HG02588 (cell line): ENCODE measurements around the gene ACTR3C.

Experiments used
- ATAC-seq: cut with Tn5 transposase; IDR thresholded peaks from one replicate; pipeline ENCODE4 v1.9.1; 2021; ENCODE audit warnings: mild to moderate bottlenecking, moderate library complexity; ENCODE audit not compliant: unreplicated experiment

Gene ACTR3C

DNA sequence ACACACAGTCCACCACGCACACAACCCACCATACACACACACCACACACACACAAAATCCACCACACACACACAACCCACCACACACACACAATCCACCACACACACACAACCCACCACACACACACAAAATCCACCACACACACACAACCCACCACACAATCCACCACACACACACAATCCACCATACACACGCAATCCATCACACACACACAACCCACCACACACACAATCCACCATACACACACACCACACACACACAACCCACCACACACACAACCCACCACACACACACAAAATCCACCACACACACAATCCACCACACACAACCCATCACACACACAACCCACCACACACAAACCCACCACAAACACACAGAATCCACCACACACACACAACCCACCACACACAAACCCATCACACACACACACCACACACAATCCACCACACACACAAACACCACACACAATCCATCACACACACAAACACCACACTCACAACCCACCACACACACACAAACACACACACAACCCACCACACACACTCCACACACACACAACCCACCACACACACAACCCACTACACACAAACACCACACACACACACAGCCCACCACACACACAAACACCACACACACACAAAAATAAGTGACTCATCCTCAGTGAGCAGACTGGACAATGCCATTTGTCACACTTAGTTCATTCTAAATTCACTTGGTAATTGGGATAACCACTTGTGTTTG, 36.4 kb upstream of the ACTR3C start:
- ATAC-seq, result no peak

DNA sequence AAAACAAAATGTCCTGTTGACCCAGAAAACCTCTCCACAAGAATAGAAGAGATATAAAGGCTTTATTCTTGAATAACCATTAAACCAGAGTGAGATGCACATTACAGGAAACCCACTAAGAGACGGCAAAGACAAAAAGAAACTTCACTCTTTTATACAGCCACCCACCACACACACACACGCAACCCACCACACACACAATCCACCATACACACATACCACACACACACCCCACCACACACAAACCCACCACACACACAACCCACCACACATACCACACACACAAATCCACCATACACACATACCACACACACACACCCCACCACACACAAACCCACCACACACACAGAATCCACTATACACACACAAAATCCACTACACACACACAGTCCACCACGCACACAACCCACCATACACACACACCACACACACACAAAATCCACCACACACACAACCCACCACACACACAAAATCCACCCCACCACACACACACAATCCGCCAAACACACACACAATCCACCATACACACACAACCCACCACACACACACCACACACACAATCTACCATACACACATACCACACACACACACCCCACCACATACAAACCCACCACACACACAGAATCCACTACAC, 35.8 kb upstream of the ACTR3C start:
- no peak for ATAC-seq

DNA sequence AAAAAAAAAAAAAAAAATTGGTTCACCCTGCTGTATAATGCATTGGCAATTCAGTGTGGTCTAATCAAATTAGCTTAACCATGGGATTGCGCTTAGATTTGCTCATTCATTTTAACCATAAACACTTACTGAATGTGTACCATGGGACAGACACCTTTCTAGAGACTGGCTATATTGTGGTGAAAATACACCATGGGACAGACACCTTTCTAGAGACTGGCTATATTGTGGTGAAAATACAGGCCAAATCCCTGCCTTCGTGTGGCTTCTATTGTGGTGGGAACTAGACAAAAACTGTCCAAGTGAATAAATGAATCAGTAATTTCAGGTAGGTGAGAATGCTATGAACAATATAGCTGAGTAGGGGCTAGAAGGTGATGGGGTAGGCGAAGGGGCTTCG, 35.1 kb upstream of the ACTR3C start:
- no peak for ATAC-seq

DNA sequence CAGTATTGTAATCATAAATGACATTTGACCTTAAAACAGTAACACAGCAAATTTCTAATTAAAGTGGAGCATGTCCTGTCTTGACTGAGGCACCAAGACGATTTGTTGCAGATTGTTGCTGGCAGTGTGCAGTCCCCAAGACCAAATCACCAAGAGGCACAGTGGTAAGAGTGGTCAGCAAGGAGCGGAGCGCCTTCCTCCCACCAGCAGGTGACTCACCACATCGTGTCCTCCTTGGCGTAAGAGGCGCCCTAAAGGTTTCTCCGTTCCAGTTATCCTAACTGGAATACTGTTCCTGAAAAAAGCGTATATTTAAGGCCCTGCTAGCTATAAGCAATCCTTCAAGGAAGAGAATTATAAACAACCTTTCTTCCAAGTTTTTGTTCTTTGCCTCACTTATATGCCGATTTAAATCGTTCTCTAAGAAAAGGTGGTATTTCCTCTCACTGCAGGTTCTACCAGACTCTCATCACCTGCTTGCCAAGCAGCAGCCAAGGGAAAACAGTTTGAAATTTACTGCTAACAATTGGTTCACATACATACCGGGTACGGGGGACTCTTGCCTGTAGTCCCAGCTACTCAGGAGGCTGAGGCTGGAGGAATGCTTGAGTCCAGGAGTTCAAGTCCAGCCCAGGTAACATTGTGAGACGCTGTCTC, 34.6 kb upstream of the ACTR3C start:
- ATAC-seq, result peak; percentile 18

DNA sequence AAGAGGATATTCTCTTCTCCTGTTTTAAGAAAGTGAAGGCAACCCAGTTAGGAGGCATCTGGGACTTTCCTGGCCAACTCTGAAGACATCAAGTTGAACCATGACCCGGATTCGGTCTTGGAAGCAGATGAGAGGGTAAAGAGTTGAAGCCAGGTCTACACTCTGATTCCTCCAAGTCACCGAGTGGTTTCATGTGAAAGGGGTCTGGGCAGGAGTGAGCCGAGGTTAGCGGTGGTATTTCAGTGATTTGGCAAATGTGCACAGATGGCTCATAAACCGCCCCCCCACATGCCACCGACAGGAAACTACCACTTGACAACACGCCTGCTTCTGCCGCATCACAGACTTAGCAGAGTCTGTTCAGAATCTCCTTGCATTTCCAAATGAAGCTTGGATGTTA, 33.9 kb upstream of the ACTR3C start:
- ATAC-seq, result peak; percentile 55

DNA sequence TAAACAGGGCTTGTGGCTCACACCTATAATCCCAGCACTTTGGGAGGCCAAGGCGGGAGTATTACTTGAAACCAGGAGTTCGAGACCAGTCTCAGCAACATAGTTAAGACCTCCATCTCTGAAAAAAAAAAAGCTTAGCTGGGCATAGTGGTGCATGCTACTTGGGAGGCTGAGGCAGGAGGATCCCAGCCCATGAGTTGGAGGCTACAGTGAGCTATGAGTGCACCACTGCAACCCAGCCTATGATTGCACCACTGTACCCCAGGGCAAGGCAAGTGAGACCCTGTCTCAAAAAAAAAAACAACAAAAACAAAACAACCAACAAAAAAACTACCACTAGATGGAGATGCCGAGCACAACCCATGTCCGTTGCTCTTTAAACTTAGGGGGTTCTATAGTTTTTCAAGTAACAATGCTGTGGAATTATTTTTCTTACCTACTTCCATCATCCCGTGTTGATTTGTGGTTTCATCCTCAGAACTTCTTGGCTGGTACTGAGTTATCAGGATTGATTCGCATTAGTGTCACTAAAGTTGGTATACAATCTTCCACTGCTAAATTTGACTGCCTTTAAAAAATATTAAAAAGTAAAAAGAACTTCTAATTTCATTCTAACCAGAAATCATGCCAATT, 33.0 kb upstream of the ACTR3C start:
- no peak for ATAC-seq

DNA sequence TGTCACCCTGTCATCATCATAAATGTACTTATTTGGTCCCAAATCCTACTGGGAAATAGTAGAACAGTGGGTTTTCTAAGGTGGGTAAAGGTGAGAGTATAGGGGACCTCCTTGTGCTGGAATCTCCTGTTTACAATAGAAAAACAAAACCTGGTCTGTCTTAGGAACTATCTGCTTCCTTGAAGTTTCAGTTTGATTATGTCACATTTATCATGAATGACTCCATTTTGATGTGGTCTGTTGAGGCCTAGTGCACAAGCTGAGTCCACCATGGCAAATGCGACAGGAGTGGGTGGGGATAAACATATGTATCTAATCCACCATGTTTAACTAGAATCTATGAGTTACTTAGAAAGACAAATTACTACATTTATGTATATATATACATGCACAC, 32.3 kb upstream of the ACTR3C start:
- ATAC-seq, result no peak

DNA sequence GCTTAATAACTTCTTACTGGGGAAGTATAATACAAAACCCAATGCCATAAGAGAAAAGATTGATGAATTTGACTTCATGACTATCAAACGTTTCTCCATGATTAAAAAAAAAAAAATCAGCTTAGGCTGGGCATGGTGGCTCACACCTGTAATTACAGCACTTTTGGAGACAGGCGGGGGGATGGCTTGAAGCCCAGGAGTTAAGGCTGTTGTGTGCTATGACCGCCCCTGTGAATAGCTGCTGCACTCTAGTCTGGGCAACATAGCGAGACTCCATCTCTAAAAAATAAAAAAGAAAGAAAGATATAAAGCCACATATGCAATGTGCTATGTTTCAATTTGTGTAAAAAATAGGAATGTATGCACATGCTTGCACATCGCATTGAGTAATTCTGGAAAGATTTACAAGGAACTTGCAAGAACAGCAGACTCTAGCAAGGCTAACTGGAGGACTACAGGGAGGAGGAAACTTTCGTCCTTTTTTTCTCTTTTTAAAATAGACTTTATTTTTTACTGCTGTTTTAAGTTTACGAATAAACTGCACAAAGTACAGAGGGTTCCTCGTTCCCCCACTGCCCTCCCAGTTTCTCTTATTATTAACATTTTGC, 28.3 kb upstream of the ACTR3C start:
- no peak for ATAC-seq

DNA sequence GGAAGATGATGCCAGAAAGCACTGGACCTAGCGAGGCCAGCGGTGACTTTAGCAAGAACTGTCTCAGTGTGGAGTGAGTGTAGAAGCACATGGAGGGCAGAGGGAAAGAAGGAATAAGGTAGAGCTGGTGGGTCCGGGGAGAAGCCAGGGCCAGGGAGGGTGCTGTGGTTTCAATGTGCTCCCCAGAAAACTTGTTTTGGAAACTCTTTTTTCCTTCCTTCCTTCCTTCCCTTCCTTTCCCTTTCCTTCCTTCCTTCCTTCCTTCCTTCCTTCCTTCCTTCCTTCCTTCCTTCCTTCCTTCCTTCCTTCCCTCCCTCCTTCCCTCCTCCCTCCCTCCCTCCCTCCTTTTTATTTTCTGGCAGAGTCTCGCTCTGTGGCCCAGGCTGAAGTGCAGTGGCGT, 23.6 kb upstream of the ACTR3C start:
- no peak for ATAC-seq

DNA sequence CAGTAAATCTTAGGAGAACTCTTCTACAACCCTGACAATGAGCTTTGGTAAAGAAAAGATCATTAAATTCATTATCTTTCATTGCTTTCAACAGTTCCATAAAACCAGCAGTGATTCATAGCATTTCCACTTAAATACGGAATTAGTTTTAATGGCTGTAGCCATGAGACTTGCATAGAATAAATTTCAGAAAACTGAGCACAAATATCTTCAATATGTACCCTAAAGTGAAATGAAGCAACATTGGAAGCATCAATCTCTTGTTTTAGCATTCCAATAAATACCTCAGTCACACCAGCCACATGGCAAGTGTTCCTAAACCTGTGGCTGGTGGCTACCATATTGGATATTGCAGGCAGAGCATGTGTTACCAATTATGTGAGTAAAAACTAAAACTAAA, 21.7 kb upstream of the ACTR3C start:
- ATAC-seq, result no peak

DNA sequence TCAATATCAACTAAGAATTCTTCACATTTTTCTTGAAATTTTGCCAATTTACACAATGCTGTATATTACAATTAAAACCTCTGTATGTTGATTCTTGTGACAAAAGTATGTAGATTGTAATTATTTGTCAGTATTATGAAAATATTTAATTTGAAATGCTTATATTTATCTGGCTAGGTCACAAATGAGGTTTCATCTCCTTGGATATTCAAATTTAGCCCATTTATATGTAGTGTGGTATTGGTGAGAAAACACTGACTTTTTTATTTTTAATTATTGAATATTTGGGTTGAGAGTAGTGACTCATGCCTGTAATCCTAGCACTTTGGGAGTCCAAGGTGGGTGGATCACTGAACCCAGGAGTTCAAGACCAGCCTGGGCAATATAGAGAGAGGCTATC, 21.0 kb upstream of the ACTR3C start:
- no peak for ATAC-seq

DNA sequence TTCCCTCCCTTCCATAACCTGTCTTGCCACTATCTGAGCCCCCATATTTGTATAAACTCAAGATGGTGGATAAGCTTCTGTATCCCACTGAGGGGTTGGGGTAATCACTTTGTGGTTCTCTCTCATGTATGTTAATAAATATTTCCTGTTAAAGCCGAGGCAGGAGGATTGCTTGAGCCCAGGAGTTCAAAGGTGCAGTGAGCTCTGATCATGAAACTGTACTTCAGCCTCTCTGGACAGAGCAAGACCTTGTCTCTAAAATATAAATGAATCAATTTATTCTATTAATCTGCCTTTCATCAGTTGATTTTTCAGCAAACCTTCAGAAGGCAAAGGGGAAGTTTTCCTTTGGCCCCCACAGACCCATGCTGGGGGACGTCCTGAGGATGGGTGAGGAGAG, 19.9 kb upstream of the ACTR3C start:
- no peak for ATAC-seq

DNA sequence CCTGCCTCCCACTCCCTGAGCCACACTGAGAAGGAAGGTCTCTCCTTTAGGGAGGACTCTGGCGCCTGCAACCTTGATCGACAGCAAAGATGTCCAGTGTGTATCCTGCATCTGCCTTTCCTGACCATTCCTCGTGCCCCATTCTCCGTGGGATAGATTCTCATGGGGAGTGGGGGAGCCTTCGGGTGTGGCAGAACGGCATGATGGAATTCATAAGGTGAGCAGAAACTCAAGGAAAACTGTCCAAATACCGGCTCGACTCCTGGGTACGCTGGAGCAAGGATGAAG, 18.7 kb upstream of the ACTR3C start:
- ATAC-seq, result no peak

DNA sequence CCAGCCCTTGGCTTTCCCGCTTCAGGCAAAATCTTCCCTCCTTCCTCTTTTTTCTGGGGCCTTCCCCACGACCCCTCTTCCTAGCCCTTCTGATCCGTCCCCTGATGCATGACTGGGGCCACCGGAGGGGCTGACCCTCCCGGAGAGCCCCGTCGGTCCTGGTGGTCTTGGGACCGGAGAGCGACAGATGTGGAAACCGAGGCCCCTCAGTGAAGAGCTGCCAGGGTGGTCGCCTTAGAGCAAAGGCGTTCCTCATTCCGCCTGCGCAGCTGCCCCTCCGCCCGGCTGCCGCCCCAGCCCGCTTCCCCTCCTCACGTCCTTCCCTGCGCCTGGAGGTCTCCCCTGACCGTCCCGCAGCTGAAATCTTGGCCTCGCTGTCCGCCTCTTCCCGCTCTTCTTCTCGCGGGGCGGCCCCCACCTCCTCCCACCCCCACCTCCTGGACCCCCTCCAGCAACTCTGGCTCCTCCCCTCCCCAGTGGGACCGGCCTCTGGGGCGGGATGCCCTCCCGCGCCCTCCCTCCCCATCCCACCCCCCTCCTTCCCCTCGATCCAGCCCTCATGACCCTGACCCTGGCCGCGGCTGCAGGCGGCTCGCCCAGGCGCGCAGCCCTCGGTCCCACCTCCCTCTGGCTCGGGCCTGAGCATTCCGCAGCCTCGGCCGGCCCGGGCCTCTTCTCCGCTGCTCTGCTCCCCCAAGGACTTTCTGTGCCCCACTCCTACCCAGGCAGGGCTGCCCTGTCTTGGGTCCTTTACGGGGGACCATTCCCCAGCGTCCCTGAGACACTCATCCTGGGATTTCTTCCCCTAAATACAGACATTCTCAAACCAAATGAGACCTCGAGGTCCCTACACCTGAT, 18.1 kb upstream of the ACTR3C start, which contains the start of gene RARRES2:
RARRES2 (minus strand) TSS at position 367 of the 858 bp plus-strand sequence. CDS start 1,020 bp downstream, outside the sequence.
- no peak for ATAC-seq

DNA sequence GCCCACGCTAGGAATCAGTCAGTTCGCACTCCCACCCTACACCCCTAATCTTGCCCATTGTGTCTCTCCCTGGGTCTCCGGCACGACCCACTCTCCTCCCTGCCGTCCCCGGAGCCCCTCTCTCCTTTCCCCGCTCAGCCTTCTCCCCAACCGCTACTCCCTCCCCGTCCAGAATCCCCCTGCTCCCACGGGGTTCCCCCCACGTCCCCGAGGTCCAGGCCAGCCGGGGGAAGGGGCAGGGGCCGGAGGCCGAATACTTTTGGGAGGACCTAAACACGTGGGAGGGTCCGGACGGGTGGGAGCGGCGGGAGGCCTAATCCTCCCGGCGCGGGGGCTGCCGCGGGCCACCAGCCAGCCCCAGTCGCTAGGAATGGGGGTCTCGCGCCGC, 17.5 kb upstream of the ACTR3C start:
- no peak for ATAC-seq

DNA sequence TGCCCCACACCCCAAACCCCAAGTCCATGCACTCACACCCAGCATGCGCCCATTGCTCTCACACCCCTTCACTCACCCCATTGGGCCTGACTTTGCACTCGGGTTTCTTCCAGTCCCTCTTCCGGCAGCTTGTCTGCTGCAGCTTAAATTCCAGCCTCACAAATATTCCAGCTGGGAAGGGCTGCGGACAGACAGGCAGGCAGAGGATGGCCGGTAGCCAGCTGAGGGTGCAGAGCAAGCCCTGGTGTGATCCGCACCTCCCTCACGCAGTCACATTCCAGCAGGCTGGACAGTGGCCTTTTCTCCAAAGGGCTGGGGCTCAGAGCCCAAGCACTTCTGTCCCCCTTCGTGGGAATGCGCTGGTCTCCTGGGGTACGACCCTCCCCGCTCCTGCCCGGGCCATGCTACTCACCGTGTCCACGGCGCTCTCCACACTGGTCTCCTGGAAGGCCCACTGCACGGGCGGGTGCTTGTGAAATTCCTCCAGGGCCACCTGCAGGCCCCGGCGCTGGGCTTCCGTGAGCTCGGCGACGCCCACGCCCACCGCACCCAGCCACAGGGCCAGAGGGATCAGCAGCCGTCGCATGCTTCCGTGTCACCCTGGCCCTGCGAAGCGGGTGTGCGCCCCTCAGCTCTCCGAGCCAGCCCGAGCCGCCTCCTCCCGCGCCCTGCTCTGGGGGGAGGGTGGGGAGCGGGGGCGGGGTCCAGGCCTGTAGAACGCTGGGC, 16.8 kb upstream of the ACTR3C start:
- no peak for ATAC-seq

DNA sequence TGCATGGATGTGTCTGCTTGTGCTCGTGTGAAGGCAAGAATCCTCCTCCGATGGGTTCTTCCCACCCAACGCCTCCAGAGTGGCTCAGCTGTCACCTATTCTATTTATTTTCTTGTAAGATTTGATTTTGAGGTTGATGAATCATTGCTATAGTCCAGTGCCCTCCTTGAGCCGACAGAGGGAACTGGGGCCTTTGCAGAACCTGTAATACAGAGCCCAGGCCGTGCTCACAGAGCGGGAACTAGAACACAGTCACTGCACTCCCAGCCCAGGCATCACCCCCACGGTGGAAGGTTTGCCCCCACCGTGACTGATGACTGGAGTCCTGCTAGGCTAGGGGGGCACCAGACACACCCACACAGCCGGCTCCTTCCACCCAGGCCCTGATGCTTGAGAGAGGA, 16.1 kb upstream of the ACTR3C start:
- no peak for ATAC-seq

DNA sequence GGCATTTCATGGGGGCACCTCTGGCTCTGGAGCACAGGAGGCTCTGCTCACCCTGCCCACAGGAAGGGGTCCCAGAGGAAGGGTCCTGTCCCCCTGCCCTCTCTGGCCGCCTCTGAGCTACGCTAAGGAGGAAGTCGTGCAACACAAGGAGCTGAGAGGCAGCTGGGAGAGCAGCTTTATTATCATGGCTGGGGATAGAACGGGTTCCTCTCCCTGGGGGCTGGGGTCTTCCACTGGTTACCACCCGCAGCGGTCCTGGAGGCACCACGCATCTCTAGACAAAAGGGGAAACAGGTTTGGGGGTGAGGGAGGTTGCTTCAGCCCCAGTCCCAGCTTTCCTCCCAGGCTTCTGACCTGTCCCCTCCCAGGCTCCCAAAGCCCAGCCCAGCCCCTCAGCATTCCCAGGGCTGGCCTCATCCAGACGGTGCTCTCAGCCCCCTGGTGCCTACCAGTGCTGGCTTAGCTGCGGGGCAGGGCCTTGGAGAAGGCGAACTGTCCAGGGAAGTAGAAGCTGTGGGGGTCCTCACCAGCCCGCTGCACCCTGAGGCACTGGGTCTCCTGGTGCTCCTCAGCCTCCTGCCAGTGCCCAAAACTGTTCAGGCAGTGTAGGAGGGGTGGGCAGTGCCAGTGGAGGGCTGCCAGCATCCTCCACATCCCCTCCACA, 15.0 kb upstream of the ACTR3C start:
- ATAC-seq, result no peak

DNA sequence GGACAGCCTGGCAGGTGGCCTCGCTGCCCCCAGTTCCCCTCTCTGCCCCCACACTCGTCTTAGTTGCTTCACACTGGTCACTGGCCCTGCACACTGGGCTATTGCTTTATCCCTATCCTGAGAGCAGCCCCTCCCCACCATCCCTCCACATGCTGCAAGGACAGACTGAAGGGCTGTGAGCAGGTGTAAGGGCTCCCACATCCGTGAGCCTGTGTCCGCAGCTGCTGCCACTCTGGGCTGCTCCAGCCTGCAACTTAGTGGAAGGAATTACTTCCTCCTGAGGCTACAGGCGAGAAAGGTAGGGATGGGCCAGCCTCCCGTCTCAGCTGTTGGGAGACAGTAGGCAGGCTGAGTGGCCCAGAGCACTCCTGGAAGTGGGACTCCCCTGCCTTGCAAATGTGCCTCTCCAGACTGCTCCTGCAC, 14.3 kb upstream of the ACTR3C start:
- ATAC-seq, result no peak
